HepG2 (cell line): ENCODE measurements around the gene CLDN9. TPM values are rescaled to one million over a fixed set of nuclear protein-coding genes. Genes with fewer than 3 reads are reported as not detected.
A peak's percentile ranks its signal among the peaks of the same experiment; 100 is the strongest.

Experiments
- ARID5B ChIP-seq: IDR thresholded peaks from 2 replicates; pipeline ENCODE4 v1.4.0; 2020; ENCODE audit warnings: mild to moderate bottlenecking, missing genetic modification reagents
- EP300 ChIP-seq, 3 experiments: sonication (generic) in 1 of 3; formaldehyde crosslinking in 1 of 3; IDR thresholded peaks; 2 replicates each; pipeline versions ENCODE4 v1.5.1 to v1.6.1; 2011 to 2020; ENCODE audit warnings: low read depth in 2 of 3, low read length in 2 of 3, borderline replicate concordance in 1 of 3, improper control_type of control experiment in 1 of 3, mild to moderate bottlenecking in 1 of 3, missing genetic modification reagents in 1 of 3, moderate library complexity in 1 of 3
- FOXA1 ChIP-seq, 2 experiments: fragments of 450-650 bp in 1 of 2; sonication (generic) in 1 of 2; formaldehyde crosslinking in 1 of 2; IDR thresholded peaks; 2 replicates each; pipeline versions ENCODE4 v1.4.0 to v1.6.1; 2016 to 2020; ENCODE audit warnings: missing genetic modification reagents in 1 of 2
- FOXP4 ChIP-seq: sonication (generic); formaldehyde crosslinking; IDR thresholded peaks from 2 replicates; pipeline ENCODE4 v1.4.0; 2020; ENCODE audit warnings: missing genetic modification reagents
- HOXA3 ChIP-seq: sonication (generic); formaldehyde crosslinking; IDR thresholded peaks from 2 replicates; pipeline ENCODE4 v1.5.0; 2020; ENCODE audit warnings: missing genetic modification reagents
- MXD4 ChIP-seq: IDR thresholded peaks from 2 replicates; pipeline ENCODE4 v1.6.1; 2016; ENCODE audit warnings: mild to moderate bottlenecking, missing biosample characterization, missing genetic modification reagents
- SATB2 ChIP-seq: sonication (generic); formaldehyde crosslinking; IDR thresholded peaks from 2 replicates; pipeline ENCODE4 v1.5.0; 2020; ENCODE audit warnings: missing genetic modification reagents
- ZFP82 ChIP-seq: sonication (generic); formaldehyde crosslinking; IDR thresholded peaks from 2 replicates; pipeline ENCODE4 v1.5.1; 2020; ENCODE audit warnings: mild to moderate bottlenecking, missing genetic modification reagents, borderline replicate concordance
- ZFP91 ChIP-seq: sonication (generic); formaldehyde crosslinking; IDR thresholded peaks from 2 replicates; pipeline ENCODE4 v1.9.0; 2022; ENCODE audit warnings: missing genetic modification reagents, mild to moderate bottlenecking, borderline replicate concordance
- ZNF777 ChIP-seq: sonication (generic); formaldehyde crosslinking; IDR thresholded peaks from 2 replicates; pipeline ENCODE4 v1.4.0; 2020; ENCODE audit warnings: missing genetic modification reagents
- polyA plus RNA-seq, 8 experiments: library from polyadenylated mRNA; depleted of rRNA in 3 of 8; stranded (reverse) in 7 of 8; unstranded in 1 of 8; fragments of >200 nt; fragmentation: Illumina TruSeq in 4 of 8; extraction: Trizol in 4 of 8; gene quantifications; 2 replicates each; pipeline versions ENCODE4 v1.2.1 to v1.2.3, GENCODE V29; 2011 to 2016; ENCODE audit warnings: low read depth in 4 of 8, missing spikeins in 1 of 8, mixed read lengths in 1 of 8; ENCODE audit not compliant: insufficient read depth in 1 of 8
- total RNA-seq, 5 experiments: library from RNA; depleted of rRNA; stranded (reverse); fragments of >200 nt; fragmentation: Illumina TruSeq; extraction: Trizol; gene quantifications; 2 replicates each; pipeline ENCODE4 v1.2.3, GENCODE V29; 2016; ENCODE audit warnings: low read depth in 1 of 5
- TF ChIP-seq, protein P1 (sequence below): sonication (generic); formaldehyde crosslinking; IDR thresholded peaks from 2 replicates; pipeline ENCODE4 v1.4.0; 2020; ENCODE audit warnings: mild to moderate bottlenecking, low read depth, missing genetic modification reagents
- TF ChIP-seq, protein P2 (sequence below): sonication (generic); formaldehyde crosslinking; IDR thresholded peaks from 2 replicates; pipeline ENCODE4 v1.5.1; 2020; ENCODE audit warnings: mild to moderate bottlenecking, missing genetic modification reagents, moderate library complexity

The CLDN9 gene
- total and polyA plus RNA-seq, 2 of the 13 experiments (the other 11 are each of a cell fraction or from before 2014, with no cell fraction given), result 0.15 to 0.26 TPM

- TF ChIP-seq ARID5B (CRISPR knock-in tag) (peak; percentile 35; the same call in 1 of the 2 replicates), HOXA3 (CRISPR knock-in tag) (peak; percentile 27; the same call in 1 of the 2 replicates), ZNF777 (0 out of 2 replicates have a peak, but pooled peaks have one; percentile 30), FOXP4 (CRISPR knock-in tag) (peak; percentile 34; the same call in 1 of the 2 replicates), EP300 (IDR thresholded peaks at IDR 0.05; ENCODE audit: low read depth in 2 of 2, low read length in 2 of 2) (0 out of 4 replicates have a peak, but pooled peaks of 1 of the 2 experiments have one; percentile 4), EP300 (CRISPR knock-in tag; IDR thresholded peaks at IDR 0.05; ENCODE audit: borderline replicate concordance) (no peak), FOXA1 (IDR thresholded peaks at IDR 0.05) (no peak), FOXA1 (CRISPR knock-in tag; IDR thresholded peaks at IDR 0.05) (peak; percentile 50), ZFP91 (0 out of 2 replicates have a peak, but pooled peaks have one; percentile 16), ZFP82 (CRISPR knock-in tag) (peak; percentile 60; the same call in 1 of the 2 replicates), MXD4 (0 out of 2 replicates have a peak, but pooled peaks have one; percentile 31), SATB2 (CRISPR knock-in tag) (no peak)
- TF ChIP-seq, protein P1, sequence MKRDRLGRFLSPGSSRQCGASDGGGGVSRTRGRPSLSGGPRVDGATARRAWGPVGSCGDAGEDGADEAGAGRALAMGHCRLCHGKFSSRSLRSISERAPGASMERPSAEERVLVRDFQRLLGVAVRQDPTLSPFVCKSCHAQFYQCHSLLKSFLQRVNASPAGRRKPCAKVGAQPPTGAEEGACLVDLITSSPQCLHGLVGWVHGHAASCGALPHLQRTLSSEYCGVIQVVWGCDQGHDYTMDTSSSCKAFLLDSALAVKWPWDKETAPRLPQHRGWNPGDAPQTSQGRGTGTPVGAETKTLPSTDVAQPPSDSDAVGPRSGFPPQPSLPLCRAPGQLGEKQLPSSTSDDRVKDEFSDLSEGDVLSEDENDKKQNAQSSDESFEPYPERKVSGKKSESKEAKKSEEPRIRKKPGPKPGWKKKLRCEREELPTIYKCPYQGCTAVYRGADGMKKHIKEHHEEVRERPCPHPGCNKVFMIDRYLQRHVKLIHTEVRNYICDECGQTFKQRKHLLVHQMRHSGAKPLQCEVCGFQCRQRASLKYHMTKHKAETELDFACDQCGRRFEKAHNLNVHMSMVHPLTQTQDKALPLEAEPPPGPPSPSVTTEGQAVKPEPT, result 0 out of 2 replicates have a peak, but pooled peaks have one; percentile 36
- TF ChIP-seq, protein P2, sequence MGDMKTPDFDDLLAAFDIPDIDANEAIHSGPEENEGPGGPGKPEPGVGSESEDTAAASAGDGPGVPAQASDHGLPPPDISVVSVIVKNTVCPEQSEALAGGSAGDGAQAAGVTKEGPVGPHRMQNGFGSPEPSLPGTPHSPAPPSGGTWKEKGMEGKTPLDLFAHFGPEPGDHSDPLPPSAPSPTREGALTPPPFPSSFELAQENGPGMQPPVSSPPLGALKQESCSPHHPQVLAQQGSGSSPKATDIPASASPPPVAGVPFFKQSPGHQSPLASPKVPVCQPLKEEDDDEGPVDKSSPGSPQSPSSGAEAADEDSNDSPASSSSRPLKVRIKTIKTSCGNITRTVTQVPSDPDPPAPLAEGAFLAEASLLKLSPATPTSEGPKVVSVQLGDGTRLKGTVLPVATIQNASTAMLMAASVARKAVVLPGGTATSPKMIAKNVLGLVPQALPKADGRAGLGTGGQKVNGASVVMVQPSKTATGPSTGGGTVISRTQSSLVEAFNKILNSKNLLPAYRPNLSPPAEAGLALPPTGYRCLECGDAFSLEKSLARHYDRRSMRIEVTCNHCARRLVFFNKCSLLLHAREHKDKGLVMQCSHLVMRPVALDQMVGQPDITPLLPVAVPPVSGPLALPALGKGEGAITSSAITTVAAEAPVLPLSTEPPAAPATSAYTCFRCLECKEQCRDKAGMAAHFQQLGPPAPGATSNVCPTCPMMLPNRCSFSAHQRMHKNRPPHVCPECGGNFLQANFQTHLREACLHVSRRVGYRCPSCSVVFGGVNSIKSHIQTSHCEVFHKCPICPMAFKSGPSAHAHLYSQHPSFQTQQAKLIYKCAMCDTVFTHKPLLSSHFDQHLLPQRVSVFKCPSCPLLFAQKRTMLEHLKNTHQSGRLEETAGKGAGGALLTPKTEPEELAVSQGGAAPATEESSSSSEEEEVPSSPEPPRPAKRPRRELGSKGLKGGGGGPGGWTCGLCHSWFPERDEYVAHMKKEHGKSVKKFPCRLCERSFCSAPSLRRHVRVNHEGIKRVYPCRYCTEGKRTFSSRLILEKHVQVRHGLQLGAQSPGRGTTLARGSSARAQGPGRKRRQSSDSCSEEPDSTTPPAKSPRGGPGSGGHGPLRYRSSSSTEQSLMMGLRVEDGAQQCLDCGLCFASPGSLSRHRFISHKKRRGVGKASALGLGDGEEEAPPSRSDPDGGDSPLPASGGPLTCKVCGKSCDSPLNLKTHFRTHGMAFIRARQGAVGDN (CRISPR knock-in tag), result peak; percentile 68
Observed at GRCh38 chr16:3009568-3010390, 2.9 kb upstream of the CLDN9 start (continued).
